OCI-LY7 (cell line): ENCODE measurements around the gene ALDH3B1.

Source experiments
- CTCF ChIP-seq: fragments of 200-600 bp; sonication (generic); conservative IDR thresholded peaks from 2 replicates; pipeline ENCODE4 v1.5.1; 2014; ENCODE audit warnings: mild to moderate bottlenecking, antibody characterized with exemption, low read length, moderate library complexity, mixed read lengths
- EZH2phosphoT487 ChIP-seq: fragments of 200-600 bp; sonication (generic); IDR thresholded peaks from 2 replicates; pipeline ENCODE4 v1.6.1; 2018; ENCODE audit warnings: low read depth, borderline replicate concordance, mild to moderate bottlenecking, mixed run types, antibody characterized with exemption, low read length, moderate library complexity, mixed read lengths

- TF ChIP-seq CTCF (no peak), EZH2phosphoT487 (no peak)
Measured at GRCh38 chr11:68067991-68068390, 57.9 kb downstream of the ALDH3B1 start.
